HTR-8/SVneo (cell line): ENCODE results near the gene PBX4.

Experiments
- DNase-seq: peaks from one replicate; pipeline ENCODE4 v3.0.0; 2011; ENCODE audit warnings: low spot score, mixed read lengths; ENCODE audit not compliant: insufficient read length
- FAIRE-seq: peaks from 2 replicates; lab custom pipeline; 2011; peaks lifted over from hg19 to GRCh38; lab: Jason Lieb, UNC

Gene PBX4

GRCh38 chr19:19544257-19544953, 74.1 kb downstream of the PBX4 start:
- DNase-seq: no peak
- no peak for FAIRE-seq

- FAIRE-seq: no peak
- no peak for DNase-seq
Observed at GRCh38 chr19:19543640-19544039, 74.8 kb downstream of the PBX4 start.

GRCh38 chr19:19543101-19543500, 75.4 kb downstream of the PBX4 start:
- no peak for DNase-seq
- no peak for FAIRE-seq

- FAIRE-seq (no peak), DNase-seq (no peak)
Observed at GRCh38 chr19:19542507-19542906, 76.0 kb downstream of the PBX4 start.

- no peak for DNase-seq
- FAIRE-seq: no peak
Observed at GRCh38 chr19:19541616-19542015, 76.9 kb downstream of the PBX4 start.

- no peak for FAIRE-seq
- no peak for DNase-seq
Observed at GRCh38 chr19:19540715-19541515, 77.6 kb downstream of the PBX4 start.

GRCh38 chr19:19540064-19540714, 78.3 kb downstream of the PBX4 start:
- DNase-seq (no peak), FAIRE-seq (no peak)

- DNase-seq (no peak), FAIRE-seq (no peak)
Observed at GRCh38 chr19:19539698-19540063, 78.8 kb downstream of the PBX4 start.

GRCh38 chr19:19538785-19539166, 79.7 kb downstream of the PBX4 start:
- no peak for FAIRE-seq
- no peak for DNase-seq

GRCh38 chr19:19538061-19538784, 80.3 kb downstream of the PBX4 start, which contains the start of gene CILP2:
Gene CILP2, plus strand, starts transcription at chr19:19538265. Its CDS starts 85 bp downstream, at chr19:19538350.
- DNase-seq: no peak

GRCh38 chr19:19537075-19538048, 81.1 kb downstream of the PBX4 start:
- FAIRE-seq (no peak), DNase-seq (no peak)

More at GRCh38 chr19:19538061-19538784, 80.3 kb downstream of the PBX4 start, which contains the start of gene CILP2:
- no peak for FAIRE-seq

- no peak for DNase-seq
- no peak for FAIRE-seq
Observed at GRCh38 chr19:19535311-19536191, 82.9 kb downstream of the PBX4 start.

- FAIRE-seq: no peak
Observed at GRCh38 chr19:19534556-19535265, 83.8 kb downstream of the PBX4 start.

GRCh38 chr19:19533841-19534240, 84.6 kb downstream of the PBX4 start:
- no peak for DNase-seq
- no peak for FAIRE-seq

More at GRCh38 chr19:19534556-19535265, 83.8 kb downstream of the PBX4 start:
- DNase-seq: no peak

GRCh38 chr19:19532806-19533701, 85.4 kb downstream of the PBX4 start:
- FAIRE-seq (no peak), DNase-seq (no peak)

GRCh38 chr19:19531951-19532805, 86.3 kb downstream of the PBX4 start:
- FAIRE-seq (peak; percentile 65), DNase-seq (peak; percentile 56)
